GM21423 (cell line): ENCODE results near the gene LPAR6.
"Not testable (repeated sequence)": the region's sequence is repeated elsewhere in the genome, so short reads cannot be mapped to it uniquely, and the experiment has no call there.

Experiments used
- ATAC-seq: cut with Tn5 transposase; IDR thresholded peaks from one replicate; pipeline ENCODE4 v1.9.1; 2021; ENCODE audit warnings: mild to moderate bottlenecking, moderate library complexity; ENCODE audit not compliant: unreplicated experiment

LPAR6 gene

GRCh38 chr13:48422003-48422402 lies 9.1 kb upstream of the LPAR6 start:
- not testable (repeated sequence) for ATAC-seq

- no peak for ATAC-seq
These were observed 2.6 kb upstream of the LPAR6 start for GRCh38 chr13:48415516-48415915.

DNA sequence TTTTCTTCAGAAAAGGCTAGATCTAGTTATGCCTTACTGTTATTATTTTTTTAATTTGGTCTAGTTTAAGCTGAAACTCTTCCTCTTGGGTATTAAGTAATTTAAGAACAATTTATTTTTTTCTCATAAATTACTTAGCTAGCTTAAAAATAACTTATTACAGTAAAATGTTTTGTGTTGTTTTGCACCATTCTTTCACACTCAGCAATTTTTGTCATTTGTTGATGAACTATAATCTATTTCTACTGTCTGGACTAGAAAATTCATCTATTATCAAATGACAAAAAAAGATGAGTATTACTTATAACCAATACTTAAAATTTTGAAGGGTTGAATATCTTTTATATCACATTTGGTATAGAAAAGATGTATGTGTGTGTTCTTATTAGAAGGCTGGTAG lies 1.6 kb upstream of the LPAR6 start:
- ATAC-seq, result no peak

DNA sequence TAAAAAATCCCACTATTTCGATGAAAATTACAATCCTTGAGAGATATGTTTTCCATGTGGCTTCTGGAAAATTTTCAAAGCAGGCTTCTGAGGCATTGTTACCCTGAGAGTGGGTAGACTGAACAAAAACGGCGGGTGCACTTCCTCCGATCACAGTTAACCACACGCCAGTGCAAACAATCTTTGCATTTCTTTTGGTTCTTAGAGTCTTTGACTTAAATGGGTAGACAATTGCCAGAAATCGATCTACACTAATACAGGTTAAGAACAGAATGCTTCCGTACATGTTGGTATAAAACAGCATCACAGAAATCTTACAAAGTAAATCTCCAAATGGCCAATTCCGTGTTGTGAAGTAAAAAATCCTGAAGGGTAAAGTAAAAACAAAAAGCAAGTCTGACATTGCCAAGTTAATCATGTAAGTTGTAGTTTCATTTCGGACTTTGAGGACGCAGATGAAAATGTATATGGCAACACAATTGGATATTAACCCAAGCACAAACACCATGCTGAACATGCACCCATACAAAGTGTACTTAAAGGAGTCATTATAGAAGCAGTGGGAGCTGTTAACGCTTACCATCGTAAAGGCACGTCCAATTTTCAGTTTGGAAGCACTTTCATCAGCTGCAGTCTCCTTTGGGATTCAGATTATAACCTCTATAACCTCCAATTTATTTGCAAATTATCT lies 927 bp downstream of the LPAR6 start:
- no peak for ATAC-seq

DNA sequence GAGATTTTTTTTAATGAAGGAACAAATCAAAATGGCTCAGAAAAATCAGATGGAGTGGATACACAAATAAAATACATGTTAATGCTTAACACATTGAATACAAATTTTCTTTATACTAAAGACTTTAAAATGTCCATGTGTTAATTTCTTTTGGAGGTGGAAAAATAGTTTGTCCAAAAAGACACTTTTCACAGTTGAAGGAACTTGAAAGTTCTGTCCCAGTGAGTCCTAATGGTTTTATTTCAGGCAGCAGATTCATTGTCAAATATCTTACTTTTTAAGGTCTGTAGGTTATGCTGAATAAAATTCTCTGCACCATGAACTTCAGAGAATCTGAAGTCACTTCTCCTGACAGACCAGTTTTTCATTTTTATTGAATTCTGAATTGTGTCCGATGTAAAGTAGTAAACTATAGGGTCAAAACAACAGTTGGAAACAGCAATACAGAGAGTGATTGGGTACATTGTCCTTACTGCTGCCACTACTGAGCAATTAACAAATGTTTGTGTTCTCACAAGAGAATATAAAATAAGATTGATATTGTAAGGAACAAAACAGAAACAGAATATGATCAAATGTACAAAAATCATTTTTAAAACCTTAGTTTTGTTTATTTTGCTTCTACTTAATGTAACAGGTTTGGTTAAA lies 1.6 kb downstream of the LPAR6 start:
- no peak for ATAC-seq

DNA sequence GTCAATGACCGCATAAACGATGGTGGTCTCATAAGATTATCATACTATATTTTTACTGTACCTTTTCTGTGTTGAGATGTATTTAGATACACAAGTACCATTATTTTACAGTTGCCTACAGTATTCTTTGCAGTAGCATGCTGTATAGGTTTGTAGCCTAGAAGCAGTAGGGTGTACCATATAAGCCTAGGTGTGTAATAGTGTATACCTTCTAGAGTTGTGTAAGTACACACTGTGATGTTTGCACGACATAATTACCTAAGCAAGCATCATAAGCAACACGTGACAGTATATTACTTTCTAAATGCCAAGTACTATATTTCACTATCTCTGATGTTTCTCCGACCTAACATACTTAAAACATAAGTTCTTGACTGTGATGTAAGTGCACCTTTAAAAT lies 2.7 kb downstream of the LPAR6 start:
- no peak for ATAC-seq

- ATAC-seq, result no peak
These were observed 7.0 kb downstream of the LPAR6 start for GRCh38 chr13:48405875-48406274.

DNA sequence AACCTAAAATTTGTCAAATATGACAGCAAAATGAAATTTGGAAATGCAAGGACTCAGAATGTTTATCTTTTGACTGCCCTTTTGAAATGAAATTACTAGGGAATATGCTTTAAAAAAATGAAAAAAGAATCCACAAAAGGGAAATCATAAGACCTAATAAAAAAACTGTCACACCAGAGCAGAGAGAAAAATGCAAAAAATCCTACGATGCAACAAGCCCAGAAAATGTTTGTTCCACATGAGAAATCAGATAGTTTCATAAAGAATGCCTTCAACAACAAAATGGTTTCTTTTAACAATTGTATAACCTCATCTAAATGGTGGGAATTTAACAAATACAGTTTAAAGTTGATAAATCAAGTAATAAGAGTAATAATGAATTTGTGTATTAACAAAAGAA lies 8.0 kb downstream of the LPAR6 start:
- ATAC-seq, result no peak

DNA sequence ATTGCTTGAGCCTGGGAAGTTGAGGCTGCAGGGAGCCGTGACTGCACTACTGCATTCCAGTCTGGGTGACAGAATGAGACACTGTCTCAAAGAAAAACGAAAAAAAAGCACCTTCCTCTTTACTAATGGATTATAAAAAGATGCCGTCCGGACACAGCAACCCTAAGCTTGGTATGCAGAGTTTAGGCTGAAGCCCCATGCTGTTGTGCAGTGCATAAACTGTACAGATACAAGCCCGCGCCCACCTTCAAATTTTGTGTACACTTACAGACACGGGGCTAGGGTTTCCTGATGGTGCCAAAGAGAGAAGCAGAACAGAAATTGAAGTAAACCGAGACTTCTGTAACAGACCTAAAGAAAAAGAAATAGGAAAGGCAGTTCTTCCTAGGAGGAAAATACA lies 9.0 kb downstream of the LPAR6 start:
- no peak for ATAC-seq

DNA sequence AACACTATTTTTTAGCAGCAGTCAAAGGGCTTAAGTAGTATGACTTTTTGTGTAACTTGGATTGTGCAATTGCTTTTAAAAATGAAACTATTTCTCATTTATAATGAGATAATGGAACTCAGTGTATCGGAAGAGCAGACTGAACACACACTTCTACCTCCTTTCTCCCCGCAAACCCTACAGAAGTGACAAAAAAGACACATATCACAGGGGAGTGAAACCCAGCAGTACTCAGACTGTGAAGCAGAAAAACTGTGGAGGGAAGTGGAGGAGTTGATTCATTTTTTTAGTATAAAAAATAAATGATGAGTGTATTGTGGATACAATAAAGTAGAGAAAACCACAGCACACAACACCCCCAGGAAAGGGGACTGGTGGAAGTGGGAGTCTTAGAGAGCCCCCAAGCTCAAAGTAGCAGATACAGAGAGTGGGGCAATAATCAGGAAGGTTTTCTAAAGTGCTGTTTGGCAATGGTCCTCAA lies 9.7 kb downstream of the LPAR6 start:
- peak; percentile 53 for ATAC-seq

- ATAC-seq, result no peak
These were observed 10.5 kb downstream of the LPAR6 start for GRCh38 chr13:48402325-48402932.

- ATAC-seq, result no peak
These were observed 11.4 kb downstream of the LPAR6 start for GRCh38 chr13:48401480-48401879.

GRCh38 chr13:48400850-48401291 lies 12.0 kb downstream of the LPAR6 start:
- ATAC-seq, result no peak

DNA sequence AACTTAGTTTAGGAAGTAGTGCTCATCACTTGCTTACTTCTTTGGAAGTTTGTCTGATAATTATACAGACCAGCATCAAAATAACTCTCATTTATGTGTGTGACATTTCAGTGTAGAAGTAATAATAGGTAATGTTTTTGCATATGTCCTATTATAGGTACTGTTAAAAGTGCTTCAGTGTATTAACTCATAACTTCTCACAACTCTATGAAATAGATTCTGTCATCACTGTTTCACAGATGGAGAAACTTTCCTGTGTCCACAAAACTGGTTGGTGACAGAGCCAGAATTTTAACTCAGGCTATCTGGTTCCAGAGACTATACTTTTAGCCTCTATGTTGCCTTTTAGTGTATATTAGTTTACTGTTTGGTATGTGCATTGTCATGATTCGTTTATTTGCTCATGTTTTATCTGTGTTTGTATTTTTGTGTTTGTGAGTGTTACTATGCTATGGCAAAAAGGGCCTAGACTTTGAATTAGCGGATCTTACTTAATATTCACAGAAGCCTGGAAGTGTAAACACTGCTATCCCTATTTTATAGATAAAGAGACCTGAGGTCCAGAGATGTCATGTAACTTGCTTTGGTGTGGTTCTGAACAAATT lies 12.7 kb downstream of the LPAR6 start:
- no peak for ATAC-seq

GRCh38 chr13:48398450-48399095 lies 14.3 kb downstream of the LPAR6 start:
- ATAC-seq, result no peak

GRCh38 chr13:48397744-48398143 lies 15.2 kb downstream of the LPAR6 start:
- ATAC-seq, result no peak

DNA sequence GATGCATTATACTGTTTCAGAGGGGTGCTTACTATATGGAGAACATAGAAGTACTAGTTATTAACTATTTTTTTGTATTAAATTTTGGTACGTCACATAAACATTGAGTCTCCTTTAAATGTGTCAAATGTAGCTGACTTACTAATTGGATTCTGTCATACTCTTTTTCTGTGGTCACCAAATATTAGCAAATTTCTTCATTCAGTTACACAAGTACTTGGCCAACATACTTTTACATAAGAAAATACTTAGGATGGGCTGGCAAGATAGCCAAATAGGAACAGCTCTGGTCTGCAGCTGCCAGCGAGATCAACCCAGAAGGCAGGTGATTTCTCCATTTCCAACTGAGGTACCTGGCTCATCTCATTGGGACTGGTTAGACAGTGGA lies 19.2 kb downstream of the LPAR6 start:
- no peak for ATAC-seq

GRCh38 chr13:48393030-48393697 lies 19.7 kb downstream of the LPAR6 start:
- no peak for ATAC-seq

GRCh38 chr13:48391257-48391656 lies 21.7 kb downstream of the LPAR6 start:
- no peak for ATAC-seq

DNA sequence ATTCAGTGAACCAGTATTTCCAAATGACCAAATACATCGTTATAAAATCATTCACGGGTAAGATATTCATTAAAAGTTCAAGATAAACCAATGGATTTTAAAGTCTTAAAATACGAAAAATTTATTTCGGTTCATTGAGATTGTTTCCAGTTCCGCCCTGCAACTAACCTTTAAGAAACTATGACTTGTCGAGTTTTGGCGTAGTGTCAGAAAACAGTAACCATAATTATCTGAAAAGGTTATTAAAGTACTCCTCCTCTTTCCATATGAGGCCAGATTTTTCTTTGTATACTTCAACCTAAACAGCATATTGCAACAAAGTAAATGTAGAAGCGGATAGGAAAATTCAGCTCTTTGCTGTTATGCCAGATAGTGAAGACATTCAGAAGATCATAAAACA lies 26.1 kb downstream of the LPAR6 start:
- no peak for ATAC-seq

DNA sequence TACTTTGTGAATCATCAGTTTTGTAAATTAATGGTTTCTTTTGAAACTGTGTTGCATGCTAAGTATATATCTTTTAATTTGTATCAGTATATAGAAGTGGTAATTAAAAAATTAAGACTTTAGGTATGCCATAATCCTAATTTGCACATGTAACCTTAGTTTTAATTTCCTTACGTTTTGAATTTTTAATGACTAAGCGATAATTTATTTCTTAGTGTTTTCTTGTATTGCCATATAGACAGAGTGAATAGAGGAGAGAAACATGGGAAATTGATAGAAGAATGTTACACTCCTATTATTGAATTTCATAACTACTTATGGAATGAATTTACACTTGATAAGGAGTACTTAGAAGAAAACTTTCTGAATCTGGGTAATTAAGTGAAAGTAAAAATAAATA lies 29.5 kb downstream of the LPAR6 start:
- no peak for ATAC-seq
